GM12878 (cell line): ENCODE results near the gene MMEL1. TPM values are rescaled to one million over a fixed set of nuclear protein-coding genes. Genes with fewer than 3 reads are reported as not detected.

ENCODE experiments used
- ATAC-seq: fragments of 200-7000 bp; cut with Tn5 transposase; 3 replicates; pipeline ENCODE4 v1.9.1; 2020; ENCODE audit warnings: mild to moderate bottlenecking, moderate library complexity
- BruUV-seq: library from RNA; stranded (reverse); fragments of 400-500 nt; replicated peaks from 2 replicates; lab custom pipeline; 2021; lab: Mats Ljungman, UMichigan
- CTCF ChIA-PET: fragments of 300-600 bp; sonication (Branson Sonifier 250); formaldehyde crosslinking; extraction: SDS; loops from one replicate; lab custom pipeline; 2021; ENCODE audit warnings: inconsistent platforms; lab: Yijun Ruan, JAX
- POLR2A ChIA-PET: fragments of 350-600 bp; formaldehyde crosslinking; extraction: SDS; loops from one replicate; lab custom pipeline; 2021; ENCODE audit warnings: inconsistent platforms; lab: Charles Lee
- RAD21 ChIA-PET: fragments of 300-600 bp; sonication (Branson Sonifier 250); formaldehyde crosslinking; loops from one replicate; lab custom pipeline; 2023; ENCODE audit warnings: antibody characterized with exemption; ENCODE audit not compliant: unreplicated experiment; lab: Charles Lee
- SMC1A ChIA-PET: fragments of 300-600 bp; sonication (Branson Sonifier 250); formaldehyde crosslinking; loops from one replicate; lab custom pipeline; 2023; ENCODE audit not compliant: unreplicated experiment, uncharacterized antibody; lab: Charles Lee
- DNase-seq: peaks from one replicate; pipeline ENCODE4 v3.0.0-alpha.2; 2011; ENCODE audit warnings: low read depth, low spot score
- FAIRE-seq: peaks from 3 replicates; lab custom pipeline; 2011; peaks lifted over from hg19 to GRCh38; lab: Jason Lieb, UNC
- H2AFZ ChIP-seq: 2 replicates; pipeline ENCODE4 v1.6.0; 2011; ENCODE audit warnings: low read depth, low read length, control low read depth; ENCODE audit not compliant: control insufficient read depth
- H3K27ac ChIP-seq: 2 replicates; pipeline ENCODE4 v1.5.1; 2011; ENCODE audit warnings: control low read depth; ENCODE audit not compliant: control insufficient read depth, insufficient read depth
- H3K27me3 ChIP-seq, 2 experiments: replicated peaks in 1 of 2; 2 replicates each; pipeline versions ENCODE4 v1.6.0 to v1.6.1; 2011; ENCODE audit warnings: low read length in 1 of 2; ENCODE audit not compliant: control insufficient read depth in 2 of 2, insufficient read depth in 2 of 2
- H3K36me3 ChIP-seq, 2 experiments: 2 replicates each; pipeline ENCODE4 v1.5.1; 2011; ENCODE audit warnings: low read length in 1 of 2; ENCODE audit not compliant: control insufficient read depth in 2 of 2, insufficient read depth in 2 of 2
- H3K4me1 ChIP-seq: 2 replicates; pipeline ENCODE4 v1.6.1; 2011; ENCODE audit warnings: mild to moderate bottlenecking, low read length, moderate library complexity, mixed read lengths; ENCODE audit not compliant: control insufficient read depth, insufficient read depth
- H3K4me2 ChIP-seq: 2 replicates; pipeline ENCODE4 v1.6.0; 2011; ENCODE audit warnings: control low read depth; ENCODE audit not compliant: control insufficient read depth, insufficient read depth
- H3K4me3 ChIP-seq: fragments of 200-600 bp; sonication (generic); 2 replicates; pipeline ENCODE4 v1.5.1; 2016
- H3K79me2 ChIP-seq: 2 replicates; pipeline ENCODE4 v1.6.0; 2011; ENCODE audit warnings: low read length; ENCODE audit not compliant: control insufficient read depth, insufficient read depth
- H3K9ac ChIP-seq: 2 replicates; pipeline ENCODE4 v1.8.0; 2011; ENCODE audit warnings: low read length, control low read depth, mixed read lengths; ENCODE audit not compliant: control insufficient read depth, insufficient read depth
- H3K9me3 ChIP-seq: replicated peaks from 3 replicates; pipeline ENCODE4 v1.5.1; 2011; ENCODE audit warnings: mild to moderate bottlenecking, low read length; ENCODE audit not compliant: control insufficient read depth, insufficient read depth
- H4K20me1 ChIP-seq: 2 replicates; pipeline ENCODE4 v1.6.0; 2011; ENCODE audit not compliant: control insufficient read depth, insufficient read depth
- BHLHE40 ChIP-seq, 2 experiments: fragments of 450-650 bp in 1 of 2; IDR thresholded peaks; 2 replicates each; pipeline ENCODE4 v1.6.1; 2011 to 2017; ENCODE audit warnings: low read depth in 2 of 2, borderline replicate concordance in 1 of 2, improper control_type of control experiment in 1 of 2, low read length in 1 of 2, mild to moderate bottlenecking in 1 of 2
- GATAD2B ChIP-seq: fragments of 450-650 bp; conservative IDR thresholded peaks from 2 replicates; pipeline ENCODE4 v1.6.1; 2017; ENCODE audit warnings: low read depth, mild to moderate bottlenecking, moderate library complexity
- IRF5 ChIP-seq: fragments of 450-650 bp; IDR thresholded peaks from 2 replicates; pipeline ENCODE4 v1.6.1; 2017; ENCODE audit warnings: borderline replicate concordance
- LARP7 ChIP-seq: fragments of 450-650 bp; IDR thresholded peaks from 2 replicates; pipeline ENCODE4 v1.6.1; 2017; ENCODE audit warnings: mild to moderate bottlenecking
- YY1 ChIP-seq: IDR thresholded peaks from 2 replicates; pipeline ENCODE4 v1.6.1; 2011; ENCODE audit warnings: low read depth, mild to moderate bottlenecking, low read length
- ZBTB4 ChIP-seq: fragments of 450-650 bp; formaldehyde crosslinking; IDR thresholded peaks from 2 replicates; pipeline ENCODE4 v1.4.0; 2022; ENCODE audit warnings: mild to moderate bottlenecking, moderate library complexity
- WGBS: methylation state at CpG from one replicate; pipeline ENCODE4 v1.1.6; 2016; ENCODE audit warnings: low lambda C conversion rate; ENCODE audit not compliant: insufficient replicate concordance, insufficient coverage; ENCODE audit errors: missing lambda C conversion rate; 5-methylcytosine and 5-hydroxymethylcytosine counted together
- in situ Hi-C: fragments of 300-500 bp; cut with MboI; formaldehyde crosslinking; loops from 9 replicates; pipeline ENCODE4 v1.14.3; 2018; ENCODE audit warnings: mixed read lengths
- intact Hi-C: fragments of 100-400 bp; cut with micrococcal nuclease; formaldehyde crosslinking; loops from one replicate; pipeline ENCODE4 v1.14.2; 2022; ENCODE audit not compliant: unreplicated experiment
- polyA plus RNA-seq, 11 experiments: library from polyadenylated mRNA; depleted of rRNA in 4 of 11; unstranded in 6 of 11; stranded (reverse) in 5 of 11; fragments of >200 nt; fragmentation: Nextera tagmentation in 4 of 11; fragmentation: Illumina TruSeq in 1 of 11; extraction: Ambion mirVana in 4 of 11; extraction: Trizol in 1 of 11; gene quantifications; 1 replicate in 1 of 11; 2 replicates in 10 of 11; pipeline versions ENCODE4 v1.2.1 to v1.2.3, GENCODE V29; 2011 to 2016; ENCODE audit warnings: inconsistent platforms in 2 of 11, missing spikeins in 2 of 11, low read depth in 1 of 11
- total RNA-seq, 4 experiments: library from RNA; depleted of rRNA in 3 of 4; stranded (reverse); fragments of >200 nt in 3 of 4; fragmentation: Illumina TruSeq in 1 of 4; extraction: Trizol in 1 of 4; gene quantifications; 2 replicates each; pipeline versions ENCODE4 v1.2.1 to v1.2.3, GENCODE V29; 2013 to 2021

The MMEL1 gene
- total and polyA plus RNA-seq, 10 of the 15 experiments (the other 5 are each of a cell fraction or from before 2014, with no cell fraction given): 0.11 TPM; not detected in 9

- no TSS peak for BruUV-seq
- ChIA-PET CTCF (interaction anchor here (7.2 kb wide), 1 partner anchor 30 kb away, joined by 54 read pairs; the partner anchor contains the start of gene TNFRSF14), POLR2A (interaction anchor here (0.6 to 6.5 kb wide), 6 partner anchors 8 to 61 kb away, joined by 3 to 61 read pairs (median 18); partner anchors contain the start of genes PANK4 and TNFRSF14), SMC1A (interaction anchor here (1.7 kb wide), 1 partner anchor 57 kb away, joined by 3 read pairs; no protein-coding TSS in a partner anchor), RAD21 (interaction anchor here (1.0 to 6.1 kb wide), 4 partner anchors 10 to 171 kb away, joined by 3 to 54 read pairs (median 20); partner anchors contain the start of gene TNFRSF14)
- peak overlapping the region; percentile 40; the same call in 1 of the 2 replicates for H3K9ac ChIP-seq
- in situ Hi-C loops: no loop called here
- intact Hi-C loops: loop anchor here (2.0 kb wide), 1 partner anchor 56 kb away; no protein-coding TSS in a partner anchor
- no peak for FAIRE-seq
- ATAC-seq: no peak
- H3K36me3 ChIP-seq: 0 out of 4 replicates have a peak, but pooled peaks cover 0 to 2% of the 10 kb centered on the region in 2 experiments
- TF ChIP-seq ZBTB4 (CRISPR knock-in tag) (no peak), BHLHE40 (IDR thresholded peaks at IDR 0.05; ENCODE audit: borderline replicate concordance in 1 of 2, low read depth in 2 of 2, low read length in 1 of 2) (peak in 1 of 2 experiments; percentile 52; a peak in 1 of 4 replicates), LARP7 (0 out of 2 replicates have a peak, but pooled peaks have one; percentile 40), YY1 (no peak), IRF5 (no peak), GATAD2B (0 out of 2 replicates have a peak, but pooled peaks have one; percentile 20)
- H3K9me3 ChIP-seq: no peaks in the 10 kb centered on the region
- H3K27ac ChIP-seq: no peak overlapping the region
- peak overlapping the region; percentile 96 for H3K4me2 ChIP-seq
- 10% methylated on average over 23 of the region's 52 CpGs for WGBS
- DNase-seq: no peak
- H4K20me1 ChIP-seq: no peaks in the 10 kb centered on the region
- H3K79me2 ChIP-seq: peaks cover 4% of the 10 kb centered on the region
- peak overlapping the region; percentile 75 for H3K4me3 ChIP-seq
- H2AFZ ChIP-seq: peak overlapping the region; percentile 61
- no peaks in the 10 kb centered on the region for H3K27me3 ChIP-seq
- H3K4me1 ChIP-seq: peaks cover 21% of the 10 kb centered on the region
Measured at GRCh38 chr1:2587071-2587859, 45.6 kb downstream of the MMEL1 start.
